ENCODE results near the gene HDAC4. TPM values are rescaled to one million over a fixed set of nuclear protein-coding genes. Genes with fewer than 3 reads are reported as not detected.

The HDAC4 gene
- total and polyA plus RNA-seq, 2 donors (not counting 1 experiment from before 2014, with no cell fraction given) = 13.5 to 46.0 TPM

- H3K27me3 ChIP-seq (replicated peaks in 1 of 4; ENCODE audit: control extremely low read depth in 1 of 4, control insufficient read depth in 3 of 4, insufficient read depth in 4 of 4, low read length in 3 of 4) = peaks cover 0 to 44% (median 12%) of the 10 kb centered on the region in 4 experiments
- intact Hi-C loops (cut with micrococcal nuclease) = no loop called here
- no peak overlapping the region for H3K4me3 Mint-ChIP-seq
- H3K9ac ChIP-seq (ENCODE audit: low read length) = no peak overlapping the region
- ChIA-PET CTCF (no interaction called here), POLR2A (no interaction called here)
- no peak for ATAC-seq (ENCODE audit: low read depth)
- H3K4me1 ChIP-seq (ENCODE audit: control insufficient read depth in 2 of 2, insufficient read depth in 2 of 2, low read length in 2 of 2) = peaks cover 21 to 23% of the 10 kb centered on the region in 2 donors
- no peak for TF ChIP-seq CTCF (IDR thresholded peaks at IDR 0.05)
- H3K36me3 ChIP-seq (replicated peaks in 1 of 2; ENCODE audit: control extremely low read depth in 1 of 2, control insufficient read depth in 1 of 2, extremely low read depth in 1 of 2, insufficient read depth in 2 of 2, low read length in 1 of 2) = no peaks in the 10 kb centered on the region
- H3K9me3 ChIP-seq (ENCODE audit: control extremely low read depth in 1 of 3, control insufficient read depth in 2 of 3, insufficient read depth in 1 of 3, low read length in 2 of 3) = peaks cover 0 to 7% (median 0%) of the 10 kb centered on the region in 3 donors
- no peak overlapping the region for H3K4me3 ChIP-seq (ENCODE audit: control extremely low read depth in 1 of 5, extremely low read depth in 1 of 5, insufficient read depth in 1 of 5, low read depth in 2 of 5, low read length in 4 of 5)
- peaks cover 76% of the 10 kb centered on the region for H3K79me2 ChIP-seq (ENCODE audit: control insufficient read depth, insufficient read depth, low read length)
- peaks cover 17% of the 10 kb centered on the region for H3K27me3 Mint-ChIP-seq
- no peak for DNase-seq
- H3K4me2 ChIP-seq (replicated peaks; ENCODE audit: low read depth, low read length, poor library complexity, severe bottlenecking) = no peak overlapping the region
- peaks cover 93% of the 10 kb centered on the region for H4K20me1 ChIP-seq (ENCODE audit: control insufficient read depth, insufficient read depth, low read length, poor library complexity, severe bottlenecking)
- WGBS (ENCODE audit: insufficient coverage) = 97% methylated on average over 14 of the region's 17 CpGs
- H3K9me3 Mint-ChIP-seq (ENCODE audit: insufficient read depth) = no peaks in the 10 kb centered on the region
- no peak overlapping the region for H3K27ac Mint-ChIP-seq
- H3K4me1 Mint-ChIP-seq = peaks cover 26% of the 10 kb centered on the region
- H2AFZ ChIP-seq (ENCODE audit: insufficient read depth, low read depth, low read length, poor library complexity, severe bottlenecking) = no peak overlapping the region
- H3K27ac ChIP-seq (ENCODE audit: low read length in 2 of 2) = no peak overlapping the region
Observed at GRCh38 chr2:239249048-239249447, 151.8 kb downstream of the HDAC4 start.

GRCh38 chr2:239247401-239248245 is 153.2 kb downstream of the HDAC4 start:
- no peak overlapping the region for H3K4me2 ChIP-seq (replicated peaks; ENCODE audit: low read depth, low read length, poor library complexity, severe bottlenecking)
- POLR2A ChIA-PET = no interaction called here
- no peak overlapping the region for H3K27ac ChIP-seq (ENCODE audit: low read length in 2 of 2)
- no peak overlapping the region for H2AFZ ChIP-seq (ENCODE audit: insufficient read depth, low read depth, low read length, poor library complexity, severe bottlenecking)
- Mint-ChIP-seq H3K27me3 (peaks cover 12% of the 10 kb centered on the region), H3K4me1 (peaks cover 12% of the 10 kb centered on the region), H3K9me3 (ENCODE audit: insufficient read depth) (no peaks in the 10 kb centered on the region), H3K4me3 (no peak overlapping the region), H3K27ac (no peak overlapping the region)
- no peaks in the 10 kb centered on the region for H3K36me3 ChIP-seq (replicated peaks in 1 of 2; ENCODE audit: control extremely low read depth in 1 of 2, control insufficient read depth in 1 of 2, extremely low read depth in 1 of 2, insufficient read depth in 2 of 2, low read length in 1 of 2)
- H3K27me3 ChIP-seq (replicated peaks in 1 of 4; ENCODE audit: control extremely low read depth in 1 of 4, control insufficient read depth in 3 of 4, insufficient read depth in 4 of 4, low read length in 3 of 4) = peaks cover 0 to 36% (median 11%) of the 10 kb centered on the region in 4 experiments
- H3K9me3 ChIP-seq (ENCODE audit: control extremely low read depth in 1 of 3, control insufficient read depth in 2 of 3, insufficient read depth in 1 of 3, low read length in 2 of 3) = peaks cover 0 to 7% (median 0%) of the 10 kb centered on the region in 3 donors
- no peak overlapping the region for H3K4me3 ChIP-seq (ENCODE audit: control extremely low read depth in 1 of 5, extremely low read depth in 1 of 5, insufficient read depth in 1 of 5, low read depth in 2 of 5, low read length in 4 of 5)
- TF ChIP-seq CTCF (IDR thresholded peaks at IDR 0.05) = no peak
- TF ChIP-seq EZH2 (IDR thresholded peaks at IDR 0.05; ENCODE audit: borderline replicate concordance, insufficient read depth, low read depth, low read length, poor library complexity, severe bottlenecking) = no peak
- H3K4me1 ChIP-seq (ENCODE audit: control insufficient read depth in 2 of 2, insufficient read depth in 2 of 2, low read length in 2 of 2) = peaks cover 7 to 9% of the 10 kb centered on the region in 2 donors
- WGBS (ENCODE audit: insufficient coverage) = 96% methylated on average over 23 of the region's 31 CpGs
- H3K9ac ChIP-seq (ENCODE audit: low read length) = no peak overlapping the region
- DNase-seq = no peak
- H3K79me2 ChIP-seq (ENCODE audit: control insufficient read depth, insufficient read depth, low read length) = peaks cover 82% of the 10 kb centered on the region
- peaks cover 87% of the 10 kb centered on the region for H4K20me1 ChIP-seq (ENCODE audit: control insufficient read depth, insufficient read depth, low read length, poor library complexity, severe bottlenecking)
- intact Hi-C loops (cut with micrococcal nuclease) = no loop called here
- ATAC-seq (ENCODE audit: low read depth) = no peak
- CTCF ChIA-PET = no interaction called here
